ENCODE measurements around the gene CRAMP1.

GRCh38 chr16:1680361-1680760 lies 68.2 kb downstream of the CRAMP1 start:
- no peak for TF ChIP-seq CTCF (IDR thresholded peaks at IDR 0.05)
- no peak for TF ChIP-seq EP300 (IDR thresholded peaks at IDR 0.05)

All from tibial nerve (tissue), 4 donors.